ENCODE data around the gene KLHL34. TPM values are rescaled to one million over a fixed set of nuclear protein-coding genes. Genes with fewer than 3 reads are reported as not detected.

The KLHL34 gene
- total RNA-seq, 4 donors from 2014 or later = 0.20 to 3.7 (median 1.8) TPM

DNA sequence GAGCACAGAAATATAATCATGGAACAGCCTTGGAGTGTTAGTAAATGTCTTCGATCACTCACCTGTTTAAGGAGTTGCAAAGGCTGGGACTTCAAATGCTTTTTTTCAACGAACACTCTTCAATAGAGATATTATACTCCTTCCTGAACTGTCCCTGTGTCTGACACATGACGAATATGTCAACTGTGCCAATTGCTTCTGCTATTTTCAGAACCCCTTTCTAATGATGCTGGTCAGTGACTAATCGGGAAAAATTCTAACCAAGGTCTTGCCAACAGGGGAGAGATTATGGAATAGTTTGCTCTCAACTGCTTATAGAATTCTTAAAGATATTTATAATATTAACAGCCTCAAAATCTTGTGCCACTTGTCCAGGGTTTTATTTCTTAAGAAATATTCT lies 8.5 kb upstream of the KLHL34 start:
- no peak for TF ChIP-seq EP300 (IDR thresholded peaks at IDR 0.05; ENCODE audit: low read depth)
- TF ChIP-seq, protein P1, sequence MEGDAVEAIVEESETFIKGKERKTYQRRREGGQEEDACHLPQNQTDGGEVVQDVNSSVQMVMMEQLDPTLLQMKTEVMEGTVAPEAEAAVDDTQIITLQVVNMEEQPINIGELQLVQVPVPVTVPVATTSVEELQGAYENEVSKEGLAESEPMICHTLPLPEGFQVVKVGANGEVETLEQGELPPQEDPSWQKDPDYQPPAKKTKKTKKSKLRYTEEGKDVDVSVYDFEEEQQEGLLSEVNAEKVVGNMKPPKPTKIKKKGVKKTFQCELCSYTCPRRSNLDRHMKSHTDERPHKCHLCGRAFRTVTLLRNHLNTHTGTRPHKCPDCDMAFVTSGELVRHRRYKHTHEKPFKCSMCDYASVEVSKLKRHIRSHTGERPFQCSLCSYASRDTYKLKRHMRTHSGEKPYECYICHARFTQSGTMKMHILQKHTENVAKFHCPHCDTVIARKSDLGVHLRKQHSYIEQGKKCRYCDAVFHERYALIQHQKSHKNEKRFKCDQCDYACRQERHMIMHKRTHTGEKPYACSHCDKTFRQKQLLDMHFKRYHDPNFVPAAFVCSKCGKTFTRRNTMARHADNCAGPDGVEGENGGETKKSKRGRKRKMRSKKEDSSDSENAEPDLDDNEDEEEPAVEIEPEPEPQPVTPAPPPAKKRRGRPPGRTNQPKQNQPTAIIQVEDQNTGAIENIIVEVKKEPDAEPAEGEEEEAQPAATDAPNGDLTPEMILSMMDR (IDR thresholded peaks at IDR 0.05) = no peak
- no peak for TF ChIP-seq POLR2AphosphoS5 (IDR thresholded peaks at IDR 0.05)
- no peak for TF ChIP-seq POLR2A (IDR thresholded peaks at IDR 0.05)
- H3K36me3 ChIP-seq = no peaks in the 10 kb centered on the region
- H3K27ac ChIP-seq = no peak overlapping the region
- H3K9me3 ChIP-seq = no peaks in the 10 kb centered on the region
- H3K27me3 ChIP-seq = no peaks in the 10 kb centered on the region
- 73 to 77% methylated on average over 3 to 4 of the region's 4 CpGs for WGBS, 2 donors (ENCODE audit: low coverage in 1 of 2)
- no peaks in the 10 kb centered on the region for H3K4me1 ChIP-seq
- in situ Hi-C loops (cut with MboI; ENCODE audit: low pct_ligation_motif_present in 1 of 4, low pct_unique_long_range_greater_than_20kb in 1 of 4, low sequenced_read_pairs in 3 of 4) = no loop called here
- intact Hi-C loops (cut with DNase I; ENCODE audit: low total_unique reads) = no loop called here
- no peak for DNase-seq
- no peak overlapping the region for H3K4me3 ChIP-seq

DNA sequence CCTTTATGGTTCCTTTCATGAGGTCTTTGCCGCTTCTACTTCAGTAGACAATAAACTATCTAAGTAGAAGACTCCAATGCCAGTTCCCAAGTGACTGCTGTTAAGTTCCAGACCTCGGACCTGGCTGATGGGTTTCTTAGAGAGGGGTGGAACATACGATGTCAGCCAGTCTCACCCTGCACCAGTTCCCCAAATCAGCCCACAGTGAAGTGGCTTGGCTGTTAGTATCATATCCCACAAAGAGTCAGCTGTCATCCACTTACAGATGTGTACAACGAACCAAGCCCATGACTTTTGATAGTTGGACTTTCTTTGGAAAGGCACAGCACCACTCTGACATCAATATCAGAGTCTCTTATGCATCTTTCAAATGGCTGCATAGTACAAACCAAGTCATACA lies 8.1 kb upstream of the KLHL34 start:
- in situ Hi-C loops (cut with MboI; ENCODE audit: low pct_ligation_motif_present in 1 of 4, low pct_unique_long_range_greater_than_20kb in 1 of 4, low sequenced_read_pairs in 3 of 4) = no loop called here
- TF ChIP-seq POLR2A (IDR thresholded peaks at IDR 0.05) (no peak), EP300 (IDR thresholded peaks at IDR 0.05; ENCODE audit: low read depth) (no peak), POLR2AphosphoS5 (IDR thresholded peaks at IDR 0.05) (no peak)
- TF ChIP-seq, protein P1 (IDR thresholded peaks at IDR 0.05) = no peak
- Histone ChIP-seq H3K9me3 (no peaks in the 10 kb centered on the region), H3K36me3 (no peaks in the 10 kb centered on the region), H3K4me3 (no peak overlapping the region), H3K27me3 (no peaks in the 10 kb centered on the region), H3K27ac (no peak overlapping the region), H3K4me1 (no peaks in the 10 kb centered on the region)
- intact Hi-C loops (cut with DNase I; ENCODE audit: low total_unique reads) = no loop called here
- no peak for DNase-seq
- 64% methylated on average over 4 of the region's 4 CpGs; no CpG with 5 or more reads in 1 of the 2 donors for WGBS, 2 donors (ENCODE audit: low coverage in 1 of 2)

DNA sequence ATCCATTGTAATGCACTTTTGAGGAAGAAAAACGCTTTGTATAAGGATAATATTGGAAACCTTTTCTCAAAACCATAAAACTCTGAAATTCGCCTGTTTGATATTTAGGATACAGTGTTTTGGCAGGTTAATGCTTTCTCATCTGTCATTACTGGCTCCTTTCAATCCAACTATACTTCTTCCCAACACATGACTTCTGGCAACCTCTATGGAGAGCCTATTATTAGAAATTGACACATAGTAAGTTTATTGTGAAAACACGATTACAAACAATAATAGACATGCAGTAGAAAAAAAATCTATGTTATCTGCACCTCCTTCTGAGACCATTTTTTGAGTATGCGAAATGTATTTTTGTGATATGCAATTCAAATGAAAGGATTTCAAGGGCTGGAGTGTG lies 4.6 kb upstream of the KLHL34 start:
- Histone ChIP-seq H3K4me1 (no peaks in the 10 kb centered on the region), H3K27me3 (peaks cover 12% of the 10 kb centered on the region), H3K36me3 (no peaks in the 10 kb centered on the region), H3K27ac (no peak overlapping the region), H3K9me3 (no peaks in the 10 kb centered on the region), H3K4me3 (no peak overlapping the region)
- 70 to 86% methylated on average over 1 to 4 of the region's 4 CpGs for WGBS, 2 donors (ENCODE audit: low coverage in 1 of 2)
- DNase-seq = no peak
- TF ChIP-seq EP300 (IDR thresholded peaks at IDR 0.05; ENCODE audit: low read depth) (no peak), POLR2AphosphoS5 (IDR thresholded peaks at IDR 0.05) (no peak), POLR2A (IDR thresholded peaks at IDR 0.05) (no peak)
- TF ChIP-seq, protein P1 (IDR thresholded peaks at IDR 0.05) = no peak
- in situ Hi-C loops (cut with MboI; ENCODE audit: low pct_ligation_motif_present in 1 of 4, low pct_unique_long_range_greater_than_20kb in 1 of 4, low sequenced_read_pairs in 3 of 4) (no loop called here), intact Hi-C loops (cut with DNase I; ENCODE audit: low total_unique reads) (no loop called here)

DNA sequence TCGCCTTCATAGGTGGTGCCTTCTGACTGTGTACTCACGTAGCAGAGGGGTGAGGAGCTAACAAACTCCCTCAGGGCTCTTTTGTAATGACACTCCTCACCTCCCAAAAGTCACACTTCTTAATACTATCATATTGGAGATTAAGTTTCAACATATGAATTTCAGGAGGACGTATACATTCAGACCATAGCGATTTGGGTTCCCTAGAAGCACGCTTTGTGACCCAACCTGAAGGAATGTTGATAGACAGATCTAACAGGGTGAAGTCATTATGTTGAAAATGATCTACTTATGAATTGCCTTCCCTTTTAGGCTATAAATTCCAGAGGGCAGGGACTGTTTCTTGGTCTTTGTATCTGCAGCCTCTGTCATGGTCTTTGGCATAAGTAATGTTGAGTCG lies 3.2 kb upstream of the KLHL34 start:
- no peaks in the 10 kb centered on the region for H3K36me3 ChIP-seq
- H3K9me3 ChIP-seq = no peaks in the 10 kb centered on the region
- no peak overlapping the region for H3K27ac ChIP-seq
- TF ChIP-seq POLR2A (IDR thresholded peaks at IDR 0.05) (no peak), POLR2AphosphoS5 (IDR thresholded peaks at IDR 0.05) (no peak), EP300 (IDR thresholded peaks at IDR 0.05; ENCODE audit: low read depth) (no peak)
- TF ChIP-seq, protein P1 (IDR thresholded peaks at IDR 0.05) = no peak
- no peak overlapping the region for H3K4me3 ChIP-seq
- WGBS, 2 donors (ENCODE audit: low coverage in 1 of 2) = 73 to 90% methylated on average over 2 to 6 of the region's 6 CpGs
- no peak for DNase-seq
- intact Hi-C loops (cut with DNase I; ENCODE audit: low total_unique reads) = no loop called here
- in situ Hi-C loops (cut with MboI; ENCODE audit: low pct_ligation_motif_present in 1 of 4, low pct_unique_long_range_greater_than_20kb in 1 of 4, low sequenced_read_pairs in 3 of 4) = no loop called here
- H3K27me3 ChIP-seq = peaks cover 18% of the 10 kb centered on the region
- H3K4me1 ChIP-seq = no peaks in the 10 kb centered on the region
